Measurements from ENCODE around the gene SRGAP3. TPM values are rescaled to one million over a fixed set of nuclear protein-coding genes. Genes with fewer than 3 reads are reported as not detected.
A peak's percentile ranks its signal among the peaks of the same experiment; 100 is the strongest.

SRGAP3 gene
- total and polyA plus RNA-seq, 7 donors = 0.69 to 7.7 (median 5.8) TPM

DNA sequence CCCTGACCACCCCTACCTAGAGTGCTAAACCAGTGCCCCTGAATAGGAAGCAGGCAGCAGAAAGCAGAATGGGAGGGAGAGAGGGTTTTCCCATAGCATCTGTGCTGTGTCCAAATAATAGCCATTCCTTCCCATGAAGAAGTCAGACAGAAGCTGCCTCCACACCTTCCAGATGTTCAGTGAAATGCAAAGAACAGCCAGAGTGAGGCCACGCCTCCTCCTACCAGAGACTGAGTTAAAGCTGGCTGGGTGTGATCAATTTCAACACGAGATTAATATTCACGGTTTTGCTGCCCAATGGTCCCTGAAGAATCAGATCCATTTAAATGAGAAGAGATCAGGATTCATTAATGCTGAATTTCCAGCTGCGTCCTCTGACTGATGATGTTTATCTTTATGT, 111.8 kb downstream of the SRGAP3 start:
- 64 to 77% methylated on average over 4 of the region's 4 CpGs for WGBS, 2 donors
- intact Hi-C loops (cut with DNase I) = no loop called here
- no peaks in the 10 kb centered on the region for H3K9me3 ChIP-seq

DNA sequence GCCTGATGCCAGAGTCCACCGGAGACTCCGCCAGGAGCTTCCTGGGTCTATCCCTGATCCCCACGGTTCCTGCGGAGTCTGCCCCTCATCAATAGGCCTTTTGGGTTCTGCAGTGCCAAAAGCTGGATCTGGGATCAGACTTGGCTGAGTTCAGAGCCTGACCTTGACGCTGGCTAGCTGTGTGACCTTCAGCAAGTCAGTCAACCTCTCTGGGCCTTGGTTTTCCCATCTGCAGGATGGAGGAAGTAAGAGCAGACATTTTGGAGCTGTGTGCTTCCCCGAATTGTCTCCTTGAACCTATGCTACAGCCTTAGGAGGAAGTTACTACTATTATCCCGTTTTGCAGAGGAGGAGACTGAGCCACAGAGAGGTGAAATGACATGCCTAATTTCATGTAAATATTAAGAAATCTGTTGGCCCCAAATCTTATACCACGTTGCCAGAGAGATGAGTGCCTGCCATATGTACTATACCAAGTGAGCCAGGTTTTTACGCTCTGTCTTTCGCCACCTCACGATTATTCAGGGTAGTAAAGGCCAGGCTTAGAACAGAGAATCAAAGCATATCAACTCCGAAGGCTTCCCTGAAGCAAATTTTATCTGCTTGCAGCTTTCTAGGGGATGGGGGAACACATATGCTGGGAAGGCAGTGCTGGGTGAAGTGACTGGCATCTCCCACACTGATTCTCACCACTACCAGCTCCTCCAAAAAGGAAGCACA, 112.5 kb downstream of the SRGAP3 start:
- H3K4me3 ChIP-seq = peak overlapping the region in 3 of 4 donors; percentile 35 to 51 (median 51)

More for the DNA sequence above, 111.8 kb downstream of the SRGAP3 start:
- TF ChIP-seq, protein P1, sequence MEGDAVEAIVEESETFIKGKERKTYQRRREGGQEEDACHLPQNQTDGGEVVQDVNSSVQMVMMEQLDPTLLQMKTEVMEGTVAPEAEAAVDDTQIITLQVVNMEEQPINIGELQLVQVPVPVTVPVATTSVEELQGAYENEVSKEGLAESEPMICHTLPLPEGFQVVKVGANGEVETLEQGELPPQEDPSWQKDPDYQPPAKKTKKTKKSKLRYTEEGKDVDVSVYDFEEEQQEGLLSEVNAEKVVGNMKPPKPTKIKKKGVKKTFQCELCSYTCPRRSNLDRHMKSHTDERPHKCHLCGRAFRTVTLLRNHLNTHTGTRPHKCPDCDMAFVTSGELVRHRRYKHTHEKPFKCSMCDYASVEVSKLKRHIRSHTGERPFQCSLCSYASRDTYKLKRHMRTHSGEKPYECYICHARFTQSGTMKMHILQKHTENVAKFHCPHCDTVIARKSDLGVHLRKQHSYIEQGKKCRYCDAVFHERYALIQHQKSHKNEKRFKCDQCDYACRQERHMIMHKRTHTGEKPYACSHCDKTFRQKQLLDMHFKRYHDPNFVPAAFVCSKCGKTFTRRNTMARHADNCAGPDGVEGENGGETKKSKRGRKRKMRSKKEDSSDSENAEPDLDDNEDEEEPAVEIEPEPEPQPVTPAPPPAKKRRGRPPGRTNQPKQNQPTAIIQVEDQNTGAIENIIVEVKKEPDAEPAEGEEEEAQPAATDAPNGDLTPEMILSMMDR (IDR thresholded peaks at IDR 0.05) = no peak
- TF ChIP-seq POLR2AphosphoS5 (IDR thresholded peaks at IDR 0.05) (no peak), POLR2A (IDR thresholded peaks at IDR 0.05) (no peak), EP300 (IDR thresholded peaks at IDR 0.05) (no peak)
- no peak overlapping the region for H3K4me3 ChIP-seq
- no peak for DNase-seq
- no peak overlapping the region for H3K27ac ChIP-seq
- peaks cover 0 to 25% (median 16%) of the 10 kb centered on the region in 4 donors for H3K4me1 ChIP-seq
- no peaks in the 10 kb centered on the region for H3K36me3 ChIP-seq
- H3K27me3 ChIP-seq = peaks cover 0 to 6% (median 4%) of the 10 kb centered on the region in 3 donors

GRCh38 chr3:9135930-9136525, 113.4 kb downstream of the SRGAP3 start:
- Histone ChIP-seq H3K27me3 (peaks cover 0 to 6% (median 4%) of the 10 kb centered on the region in 3 donors), H3K4me1 (peaks cover 0 to 13% (median 8%) of the 10 kb centered on the region in 4 donors), H3K9me3 (no peaks in the 10 kb centered on the region), H3K36me3 (no peaks in the 10 kb centered on the region), H3K27ac (no peak overlapping the region), H3K4me3 (peak overlapping the region; percentile 16 to 51 (median 43))
- no peak for TF ChIP-seq EP300 (IDR thresholded peaks at IDR 0.05)
- no peak for TF ChIP-seq POLR2AphosphoS5 (IDR thresholded peaks at IDR 0.05)
- no peak for TF ChIP-seq POLR2A (IDR thresholded peaks at IDR 0.05)
- TF ChIP-seq, protein P1 (IDR thresholded peaks at IDR 0.05) = no peak
- no peak for DNase-seq
- WGBS, 2 donors = 14 to 32% methylated on average over 56 of the region's 56 CpGs
- intact Hi-C loops (cut with DNase I) = no loop called here

More for the DNA sequence above, 112.5 kb downstream of the SRGAP3 start:
- Histone ChIP-seq H3K9me3 (no peaks in the 10 kb centered on the region), H3K27ac (no peak overlapping the region), H3K27me3 (peaks cover 0 to 6% (median 4%) of the 10 kb centered on the region in 3 donors), H3K36me3 (no peaks in the 10 kb centered on the region), H3K4me1 (peaks cover 0 to 17% (median 12%) of the 10 kb centered on the region in 4 donors)
- TF ChIP-seq EP300 (IDR thresholded peaks at IDR 0.05) = no peak
- TF ChIP-seq POLR2AphosphoS5 (IDR thresholded peaks at IDR 0.05) = no peak
- TF ChIP-seq, protein P1 (IDR thresholded peaks at IDR 0.05) = no peak
- TF ChIP-seq POLR2A (IDR thresholded peaks at IDR 0.05) = no peak
- no peak for DNase-seq
- intact Hi-C loops (cut with DNase I) = no loop called here
- 88 to 89% methylated on average over 12 of the region's 12 CpGs for WGBS, 2 donors

GRCh38 chr3:9135526-9135925, 113.9 kb downstream of the SRGAP3 start:
- TF ChIP-seq POLR2AphosphoS5 (IDR thresholded peaks at IDR 0.05) (no peak), EP300 (IDR thresholded peaks at IDR 0.05) (no peak), POLR2A (IDR thresholded peaks at IDR 0.05) (no peak)
- TF ChIP-seq, protein P1 (IDR thresholded peaks at IDR 0.05) = no peak
- WGBS, 2 donors = 95% methylated on average over 6 of the region's 6 CpGs
- Histone ChIP-seq H3K27ac (no peak overlapping the region), H3K4me3 (peak overlapping the region in 2 of 4 donors; percentile 51), H3K9me3 (no peaks in the 10 kb centered on the region), H3K27me3 (peaks cover 0 to 6% (median 4%) of the 10 kb centered on the region in 3 donors), H3K36me3 (no peaks in the 10 kb centered on the region), H3K4me1 (peaks cover 0 to 13% (median 8%) of the 10 kb centered on the region in 4 donors)
- DNase-seq = no peak
- intact Hi-C loops (cut with DNase I) = no loop called here
